Measurements from ENCODE around the gene ERAP2. TPM values are rescaled to one million over a fixed set of nuclear protein-coding genes. Genes with fewer than 3 reads are reported as not detected.
A peak's percentile ranks its signal among the peaks of the same experiment; 100 is the strongest.

ERAP2 gene
- total RNA-seq, 2 experiments from 2014 or later: 19.5 to 29.3 TPM

- CTCF ChIA-PET (ENCODE audit: unreplicated experiment): no interaction called here
- intact Hi-C loops (cut with micrococcal nuclease; ENCODE audit: unreplicated experiment): no loop called here
These were observed 43.5 kb downstream of the ERAP2 start for GRCh38 chr5:96919754-96920197.

GRCh38 chr5:96920744-96921355 lies 44.5 kb downstream of the ERAP2 start:
- Histone ChIP-seq H3K79me2 (ENCODE audit: insufficient read depth, low read depth, low read length) (no peaks in the 10 kb centered on the region), H2AFZ (ENCODE audit: low read length) (no peak overlapping the region), H3K4me3 (ENCODE audit: low read depth, low read length, poor library complexity, severe bottlenecking) (no peak overlapping the region), H3K4me1 (ENCODE audit: insufficient read depth, low read length, poor library complexity, severe bottlenecking) (peaks cover 37% of the 10 kb centered on the region), H3K4me2 (ENCODE audit: low read length) (peak overlapping the region; percentile 31; the same call in 1 of the 2 replicates), H4K20me1 (ENCODE audit: insufficient read depth, low read length) (no peaks in the 10 kb centered on the region), H3K9me2 (ENCODE audit: insufficient read depth, low read length) (no peaks in the 10 kb centered on the region), H3K9me3 (ENCODE audit: low read length) (no peaks in the 10 kb centered on the region), H3K36me3 (ENCODE audit: insufficient read depth, low read length) (peaks cover 37% of the 10 kb centered on the region), H3K27ac (ENCODE audit: low read depth, low read length, poor library complexity, severe bottlenecking) (no peak overlapping the region)
- no peak for TF ChIP-seq CTCF (conservative IDR thresholded peaks at IDR 0.05; ENCODE audit: low read length)
- TF ChIP-seq EZH2phosphoT487 (IDR thresholded peaks at IDR 0.05; ENCODE audit: borderline replicate concordance, low read depth, low read length): no peak
- ChIA-PET CTCF (ENCODE audit: unreplicated experiment) (no interaction called here), POLR2A (interaction anchor here (0.9 to 1.1 kb wide), 2 partner anchors 40 to 222 kb away, joined by 3 read pairs; partner anchors contain the start of gene LIX1)
- DNase-seq (ENCODE audit: low spot score): no peak
- no TSS peak for BruUV-seq (replicated peaks)
- intact Hi-C loops (cut with micrococcal nuclease; ENCODE audit: unreplicated experiment): no loop called here

More at GRCh38 chr5:96919754-96920197, 43.5 kb downstream of the ERAP2 start:
- peaks cover 28% of the 10 kb centered on the region for H3K4me1 ChIP-seq (ENCODE audit: insufficient read depth, low read length, poor library complexity, severe bottlenecking)
- H2AFZ ChIP-seq (ENCODE audit: low read length): no peak overlapping the region
- POLR2A ChIA-PET: no interaction called here
- no peaks in the 10 kb centered on the region for H4K20me1 ChIP-seq (ENCODE audit: insufficient read depth, low read length)
- no peak overlapping the region for H3K4me3 ChIP-seq (ENCODE audit: low read depth, low read length, poor library complexity, severe bottlenecking)
- no peaks in the 10 kb centered on the region for H3K9me3 ChIP-seq (ENCODE audit: low read length)
- H3K36me3 ChIP-seq (ENCODE audit: insufficient read depth, low read length): peaks cover 41% of the 10 kb centered on the region
- no peaks in the 10 kb centered on the region for H3K79me2 ChIP-seq (ENCODE audit: insufficient read depth, low read depth, low read length)
- DNase-seq (ENCODE audit: low spot score): no peak
- no TSS peak for BruUV-seq (replicated peaks)
- no peaks in the 10 kb centered on the region for H3K9me2 ChIP-seq (ENCODE audit: insufficient read depth, low read length)
- no peak overlapping the region for H3K27ac ChIP-seq (ENCODE audit: low read depth, low read length, poor library complexity, severe bottlenecking)
- H3K4me2 ChIP-seq (ENCODE audit: low read length): no peak overlapping the region
- TF ChIP-seq EZH2phosphoT487 (IDR thresholded peaks at IDR 0.05; ENCODE audit: borderline replicate concordance, low read depth, low read length) (no peak), CTCF (conservative IDR thresholded peaks at IDR 0.05; ENCODE audit: low read length) (no peak)
